HUES64 (cell line): Measurements from ENCODE around the gene HTT.

Experiments
- H3K27ac ChIP-seq: 2 replicates; pipeline ENCODE4 v1.7.0; 2013; ENCODE audit warnings: low read depth, low read length, inconsistent platforms
- H3K27me3 ChIP-seq: 2 replicates; pipeline ENCODE4 v1.6.1; 2013; ENCODE audit warnings: mild to moderate bottlenecking, low read length; ENCODE audit not compliant: insufficient read depth
- H3K36me3 ChIP-seq: 2 replicates; pipeline ENCODE4 v1.6.1; 2013; ENCODE audit warnings: mild to moderate bottlenecking, low read length; ENCODE audit not compliant: insufficient read depth
- H3K4me1 ChIP-seq: 2 replicates; pipeline ENCODE4 v1.6.1; 2013; ENCODE audit warnings: mild to moderate bottlenecking, low read length, moderate library complexity; ENCODE audit not compliant: insufficient read depth
- H3K4me3 ChIP-seq: 2 replicates; pipeline ENCODE4 v1.5.1; 2013; ENCODE audit warnings: mild to moderate bottlenecking, low read length, moderate library complexity
- H3K9ac ChIP-seq: 2 replicates; pipeline ENCODE4 v1.6.1; 2013; ENCODE audit warnings: mild to moderate bottlenecking, low read depth, low read length
- H3K9me3 ChIP-seq: 2 replicates; pipeline ENCODE4 v1.6.1; 2013; ENCODE audit warnings: low read depth, low read length; ENCODE audit not compliant: insufficient read depth
- WGBS: fragments of 150-250, 120-280 bp; methylation state at CpG from one replicate; pipeline ENCODE4 v1.1.7; 2013; ENCODE audit warnings: missing lambda C conversion rate; 5-methylcytosine and 5-hydroxymethylcytosine counted together

HTT gene

DNA sequence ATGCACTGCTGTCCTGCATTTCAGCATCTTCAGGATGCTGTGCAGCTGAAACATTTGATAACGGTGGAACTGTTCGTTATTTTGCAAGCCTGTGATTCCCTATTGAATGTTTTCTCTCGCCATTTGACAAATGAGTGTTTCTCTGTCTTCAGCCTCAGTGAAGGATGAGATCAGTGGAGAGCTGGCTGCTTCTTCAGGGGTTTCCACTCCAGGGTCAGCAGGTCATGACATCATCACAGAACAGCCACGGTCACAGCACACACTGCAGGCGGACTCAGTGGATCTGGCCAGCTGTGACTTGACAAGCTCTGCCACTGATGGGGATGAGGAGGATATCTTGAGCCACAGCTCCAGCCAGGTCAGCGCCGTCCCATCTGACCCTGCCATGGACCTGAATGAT is 52.6 kb downstream of the HTT start:
- H3K36me3 ChIP-seq = peaks cover 96% of the 10 kb centered on the region

DNA sequence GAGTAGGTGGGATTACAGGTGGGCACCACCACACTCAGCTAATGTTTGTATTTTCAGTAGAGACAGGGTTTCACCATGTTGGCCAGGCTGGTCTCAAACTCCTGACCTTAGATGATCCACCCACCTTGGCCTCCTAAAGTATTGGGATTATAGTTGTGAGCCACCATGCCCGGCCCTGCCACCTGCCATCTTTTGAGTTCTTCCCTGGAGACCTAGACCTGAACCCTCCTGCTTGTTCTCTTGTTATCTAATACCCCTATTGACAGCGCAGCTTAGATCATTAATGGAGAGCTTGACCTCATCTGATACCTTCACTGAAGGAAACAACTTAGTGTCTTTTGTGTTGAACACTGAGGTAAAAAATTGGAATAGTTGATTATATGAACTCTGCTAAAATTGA is 53.6 kb downstream of the HTT start:
- H3K4me1 ChIP-seq = no peaks in the 10 kb centered on the region
- H3K27ac ChIP-seq = no peak overlapping the region
- H3K9ac ChIP-seq = no peak overlapping the region
- H3K4me3 ChIP-seq = no peak overlapping the region
- H3K9me3 ChIP-seq = no peaks in the 10 kb centered on the region
- peaks cover 96% of the 10 kb centered on the region for H3K36me3 ChIP-seq
- no peaks in the 10 kb centered on the region for H3K27me3 ChIP-seq
- 95% methylated on average over 2 of the region's 2 CpGs for WGBS

More for the DNA sequence above, 52.6 kb downstream of the HTT start:
- no peaks in the 10 kb centered on the region for H3K9me3 ChIP-seq
- H3K27me3 ChIP-seq = no peaks in the 10 kb centered on the region
- no peaks in the 10 kb centered on the region for H3K4me1 ChIP-seq
- H3K27ac ChIP-seq = no peak overlapping the region
- H3K4me3 ChIP-seq = no peak overlapping the region
- H3K9ac ChIP-seq = no peak overlapping the region
- WGBS = 97% methylated on average over 7 of the region's 7 CpGs

DNA sequence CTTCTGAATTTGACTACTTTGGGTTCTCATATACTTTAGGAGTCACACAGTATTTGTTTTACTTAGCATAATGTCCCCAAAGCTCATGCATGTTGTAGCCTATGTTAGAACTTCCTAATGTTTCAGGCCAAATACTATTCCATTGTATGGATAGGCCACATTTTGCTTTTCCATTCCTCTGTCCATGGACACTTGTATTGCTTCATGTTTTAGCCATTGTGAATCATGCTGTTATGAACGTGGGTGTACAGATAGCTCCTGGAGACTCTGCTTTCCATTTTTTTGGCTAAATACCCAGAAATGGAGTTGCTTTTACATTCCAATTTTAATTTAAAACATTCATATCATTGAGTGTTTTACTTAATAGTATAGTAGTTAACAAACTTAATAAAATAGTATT is 54.5 kb downstream of the HTT start:
- Histone ChIP-seq H3K27ac (no peak overlapping the region), H3K27me3 (no peaks in the 10 kb centered on the region), H3K9ac (no peak overlapping the region), H3K4me1 (no peaks in the 10 kb centered on the region), H3K4me3 (no peak overlapping the region), H3K9me3 (no peaks in the 10 kb centered on the region), H3K36me3 (peaks cover 99% of the 10 kb centered on the region)
- 100% methylated on average over 1 of the region's 1 CpG for WGBS

DNA sequence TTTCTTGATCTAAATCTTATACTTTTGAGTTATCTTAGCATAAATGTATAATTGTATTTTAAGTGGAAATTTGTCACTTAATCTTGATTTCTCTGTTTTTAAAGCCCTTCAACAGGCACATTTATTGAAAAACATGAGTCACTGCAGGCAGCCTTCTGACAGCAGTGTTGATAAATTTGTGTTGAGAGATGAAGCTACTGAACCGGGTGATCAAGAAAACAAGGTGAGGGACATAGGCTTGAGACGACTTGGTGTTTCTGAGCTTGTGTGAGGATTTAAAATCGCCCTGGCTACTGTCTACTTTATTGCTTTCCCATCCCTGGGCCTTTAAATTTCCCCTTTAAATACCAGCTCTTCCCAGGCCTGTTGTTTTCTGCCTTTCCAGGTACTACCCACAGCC is 55.7 kb downstream of the HTT start:
- Histone ChIP-seq H3K4me1 (no peaks in the 10 kb centered on the region), H3K27ac (no peak overlapping the region), H3K4me3 (no peak overlapping the region), H3K27me3 (no peaks in the 10 kb centered on the region), H3K9me3 (no peaks in the 10 kb centered on the region), H3K9ac (no peak overlapping the region), H3K36me3 (peaks cover 99% of the 10 kb centered on the region)
- 89% methylated on average over 3 of the region's 3 CpGs for WGBS

DNA sequence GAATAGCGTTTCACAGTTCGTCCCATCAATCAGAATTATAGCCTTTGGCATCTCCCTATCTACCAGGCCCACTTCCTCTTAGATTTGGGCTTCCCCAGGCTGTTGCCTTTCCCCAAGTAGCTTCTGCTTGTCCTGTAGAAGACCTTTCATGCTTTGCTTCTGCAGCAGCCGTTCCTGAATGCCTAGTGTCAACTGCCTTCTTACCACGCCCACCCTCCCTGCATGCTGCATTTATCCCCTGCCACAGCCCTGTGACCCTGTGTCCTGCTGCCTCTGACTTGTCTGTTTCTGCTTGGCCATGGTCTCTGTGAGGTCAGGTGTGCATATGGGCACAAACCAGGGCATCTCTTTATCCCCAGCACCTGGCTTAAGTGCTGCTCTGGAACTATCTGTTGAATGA is 56.3 kb downstream of the HTT start:
- 94% methylated on average over 4 of the region's 4 CpGs for WGBS
- no peaks in the 10 kb centered on the region for H3K27me3 ChIP-seq
- no peak overlapping the region for H3K9ac ChIP-seq
- no peak overlapping the region for H3K27ac ChIP-seq
- no peaks in the 10 kb centered on the region for H3K9me3 ChIP-seq
- no peak overlapping the region for H3K4me3 ChIP-seq
- peaks cover 99% of the 10 kb centered on the region for H3K36me3 ChIP-seq
- H3K4me1 ChIP-seq = no peaks in the 10 kb centered on the region

DNA sequence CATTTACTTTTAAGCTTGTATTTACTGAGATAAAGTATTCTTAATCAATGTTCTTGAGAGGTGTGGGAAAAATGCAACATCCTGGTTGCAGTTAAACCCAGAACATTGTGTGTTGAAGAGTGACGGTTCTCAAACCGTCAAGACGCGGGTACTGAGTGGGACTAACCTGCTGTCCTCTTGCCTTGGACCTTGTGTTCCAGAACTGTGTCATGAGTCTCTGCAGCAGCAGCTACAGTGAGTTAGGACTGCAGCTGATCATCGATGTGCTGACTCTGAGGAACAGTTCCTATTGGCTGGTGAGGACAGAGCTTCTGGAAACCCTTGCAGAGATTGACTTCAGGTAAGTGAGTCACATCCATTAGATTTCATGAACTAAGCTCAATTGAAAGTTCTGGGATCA is 59.7 kb downstream of the HTT start:
- H3K27ac ChIP-seq = no peak overlapping the region
- H3K36me3 ChIP-seq = peaks cover 96% of the 10 kb centered on the region
- WGBS = 94% methylated on average over 5 of the region's 5 CpGs
- H3K9me3 ChIP-seq = no peaks in the 10 kb centered on the region
- no peaks in the 10 kb centered on the region for H3K27me3 ChIP-seq
- no peaks in the 10 kb centered on the region for H3K4me1 ChIP-seq
- H3K9ac ChIP-seq = no peak overlapping the region
- H3K4me3 ChIP-seq = no peak overlapping the region

DNA sequence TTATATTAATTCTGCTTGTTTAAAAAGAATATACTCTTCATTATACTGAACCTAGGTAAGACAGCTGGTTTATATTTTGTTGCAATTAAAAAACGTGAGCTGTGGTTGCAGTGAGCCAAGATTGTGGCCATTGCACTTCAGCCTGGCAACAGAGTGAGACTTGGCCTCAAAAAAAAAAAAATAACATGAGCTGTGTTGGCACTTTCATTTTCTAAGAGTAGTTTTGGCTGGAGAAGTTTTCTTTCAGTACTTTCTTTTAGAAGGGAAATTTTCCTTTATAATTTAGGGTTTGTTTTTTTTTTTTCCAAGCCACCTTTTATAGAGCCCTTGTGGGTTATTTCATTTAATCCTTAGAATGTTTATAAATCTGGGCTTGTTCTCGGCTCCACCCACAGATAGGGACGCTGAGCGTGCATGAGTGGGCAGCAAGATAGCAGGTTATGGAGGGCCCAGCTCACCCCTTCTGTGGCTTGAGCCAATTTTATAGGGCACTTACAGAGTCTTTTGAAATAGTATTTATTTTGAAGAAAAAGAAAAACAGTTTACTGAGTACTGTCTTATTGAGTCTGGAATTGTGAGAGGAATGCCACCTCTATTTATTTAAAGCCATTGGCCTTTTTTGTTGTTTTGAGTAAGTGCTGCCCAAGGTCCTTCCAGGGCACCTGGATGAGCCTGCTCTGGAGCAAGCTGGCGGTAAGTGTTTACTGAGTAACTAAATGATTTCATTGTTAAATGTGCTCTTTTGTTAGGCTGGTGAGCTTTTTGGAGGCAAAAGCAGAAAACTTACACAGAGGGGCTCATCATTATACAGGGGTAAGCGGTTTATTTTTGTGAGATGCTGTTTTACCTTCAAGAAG is 60.9 kb downstream of the HTT start:
- 98% methylated on average over 6 of the region's 6 CpGs for WGBS
- no peaks in the 10 kb centered on the region for H3K4me1 ChIP-seq
- peaks cover 95% of the 10 kb centered on the region for H3K36me3 ChIP-seq
- H3K27ac ChIP-seq = no peak overlapping the region
- H3K9ac ChIP-seq = no peak overlapping the region
- H3K27me3 ChIP-seq = no peaks in the 10 kb centered on the region
- no peak overlapping the region for H3K4me3 ChIP-seq
- H3K9me3 ChIP-seq = no peaks in the 10 kb centered on the region

DNA sequence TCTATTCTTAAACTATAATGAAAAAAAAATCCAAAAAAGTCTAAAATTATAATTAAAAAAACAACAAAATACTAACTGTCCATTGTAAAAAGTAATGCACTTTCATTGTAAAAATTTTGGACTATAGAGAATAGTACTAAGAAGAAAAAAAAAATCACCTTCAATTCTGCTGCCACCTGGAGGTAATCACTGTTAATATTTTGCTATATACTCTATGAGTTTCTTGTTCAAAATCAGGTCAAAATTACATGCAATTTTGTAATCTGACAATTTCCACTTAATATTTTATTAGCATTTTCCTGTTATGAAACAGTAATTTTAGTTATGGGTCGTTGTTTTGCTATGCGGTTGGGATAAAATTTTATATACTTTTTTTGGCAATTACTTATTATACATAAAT is 62.0 kb downstream of the HTT start:
- WGBS = no CpG with 5 or more reads among the region's 2 CpGs
- Histone ChIP-seq H3K9ac (no peak overlapping the region), H3K27ac (no peak overlapping the region), H3K9me3 (no peaks in the 10 kb centered on the region), H3K36me3 (peaks cover 95% of the 10 kb centered on the region), H3K4me1 (no peaks in the 10 kb centered on the region), H3K27me3 (no peaks in the 10 kb centered on the region), H3K4me3 (no peak overlapping the region)

DNA sequence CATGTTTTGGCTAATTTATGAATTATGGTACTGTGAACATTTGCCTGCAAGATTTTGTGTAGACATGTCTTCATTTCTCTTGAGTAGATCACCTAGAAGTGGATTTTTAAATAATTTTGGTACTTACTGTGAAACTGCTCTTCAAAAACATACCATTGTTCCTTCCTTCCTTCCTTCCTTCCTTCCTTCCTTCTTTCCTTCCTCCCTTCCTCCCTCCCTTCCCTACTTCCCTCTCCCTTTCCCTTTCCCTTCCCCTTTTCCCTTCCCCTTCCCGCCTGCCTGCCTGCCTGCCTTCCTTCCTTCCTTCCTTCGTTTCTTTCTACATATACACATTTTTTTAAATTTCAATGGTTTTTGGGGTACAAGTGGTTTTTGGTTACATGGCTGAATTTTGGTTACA is 63.4 kb downstream of the HTT start:
- peaks cover 95% of the 10 kb centered on the region for H3K36me3 ChIP-seq
- no peak overlapping the region for H3K27ac ChIP-seq
- 100% methylated on average over 2 of the region's 2 CpGs for WGBS
- no peaks in the 10 kb centered on the region for H3K9me3 ChIP-seq
- H3K27me3 ChIP-seq = no peaks in the 10 kb centered on the region
- no peak overlapping the region for H3K9ac ChIP-seq
- H3K4me3 ChIP-seq = no peak overlapping the region
- H3K4me1 ChIP-seq = no peaks in the 10 kb centered on the region

DNA sequence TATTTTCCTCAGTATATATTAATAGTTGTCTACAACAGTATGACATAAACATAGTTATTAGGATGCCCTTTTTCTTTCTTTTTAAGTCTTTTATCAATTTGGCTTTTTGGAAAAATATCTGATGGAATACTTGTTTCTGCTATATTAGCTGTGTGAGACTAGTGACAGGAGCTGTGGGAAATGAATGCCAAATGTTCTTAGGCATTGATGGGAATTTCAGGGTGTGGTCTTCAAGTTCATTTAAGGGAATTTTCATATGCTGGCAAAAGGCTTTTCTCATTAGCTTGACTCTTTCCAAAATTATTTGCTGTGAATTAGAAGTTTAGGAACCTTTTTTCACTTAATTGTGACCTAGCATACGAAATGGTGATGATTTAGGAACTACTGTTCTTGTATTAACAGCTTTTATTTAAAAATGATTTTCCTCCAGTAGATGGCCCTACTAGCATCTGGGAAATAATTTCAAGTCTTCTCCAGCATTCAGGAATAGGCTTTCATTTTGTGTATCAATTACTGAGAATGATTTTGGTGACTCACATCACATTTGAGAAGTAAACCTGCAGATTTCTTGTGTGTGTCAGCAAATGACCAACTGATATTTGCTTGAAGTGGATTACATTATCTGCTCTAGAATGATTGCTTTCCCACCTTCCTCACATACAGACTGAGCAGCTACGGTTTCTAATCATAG is 70.9 kb downstream of the HTT start:
- H3K4me1 ChIP-seq = no peaks in the 10 kb centered on the region
- 95% methylated on average over 2 of the region's 2 CpGs for WGBS
- H3K4me3 ChIP-seq = no peak overlapping the region
- H3K36me3 ChIP-seq = peaks cover 90% of the 10 kb centered on the region
- H3K9ac ChIP-seq = no peak overlapping the region
- H3K9me3 ChIP-seq = no peaks in the 10 kb centered on the region
- H3K27me3 ChIP-seq = no peaks in the 10 kb centered on the region
- H3K27ac ChIP-seq = no peak overlapping the region

DNA sequence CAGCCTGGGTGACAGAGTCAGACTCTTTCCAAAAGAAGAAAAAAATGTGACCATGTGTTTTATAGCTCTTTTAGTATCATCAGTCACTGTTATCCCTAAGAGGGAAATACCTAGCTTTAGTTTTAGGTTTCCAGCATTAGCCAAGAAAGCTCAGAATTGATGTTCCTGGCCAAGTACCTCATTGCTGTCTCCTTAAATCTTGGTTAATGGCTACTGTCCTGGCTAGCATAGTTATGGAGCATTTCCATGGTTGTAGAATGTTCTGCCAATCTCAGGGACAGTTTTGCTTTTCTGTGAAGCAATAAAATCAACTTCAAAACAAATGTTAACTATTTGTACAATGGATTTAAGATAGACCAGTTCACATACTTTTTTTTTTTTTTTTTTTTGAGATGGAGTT is 74.4 kb downstream of the HTT start:
- no peaks in the 10 kb centered on the region for H3K27me3 ChIP-seq
- no peaks in the 10 kb centered on the region for H3K4me1 ChIP-seq
- H3K36me3 ChIP-seq = peaks cover 90% of the 10 kb centered on the region
- no peak overlapping the region for H3K4me3 ChIP-seq
- H3K27ac ChIP-seq = no peak overlapping the region
- no peaks in the 10 kb centered on the region for H3K9me3 ChIP-seq
- H3K9ac ChIP-seq = no peak overlapping the region
